EH (cell line): Measurements from ENCODE around the gene VWDE.

Source experiments
- DNase-seq: peaks from one replicate; pipeline ENCODE4 v3.0.0-alpha.2; 2015; ENCODE audit warnings: low read depth

The VWDE gene

GRCh38 chr7:12289996-12290395 lies 113.7 kb downstream of the VWDE start:
- DNase-seq = no peak

GRCh38 chr7:12287901-12288300 lies 115.8 kb downstream of the VWDE start:
- no peak for DNase-seq

- no peak for DNase-seq
Measured at GRCh38 chr7:12281038-12281437, 122.6 kb downstream of the VWDE start.
